Endodermal cell (in vitro differentiated cells): ENCODE results near the gene MBOAT1. TPM values are rescaled to one million over a fixed set of nuclear protein-coding genes. Genes with fewer than 3 reads are reported as not detected.

Source experiments
- DNase-seq: peaks from one replicate; pipeline ENCODE4 v3.0.0-alpha.2; 2017
- H3K27ac ChIP-seq: 2 replicates; pipeline ENCODE4 v1.5.1; 2013; ENCODE audit warnings: mild to moderate bottlenecking, low read depth, low read length, moderate library complexity
- H3K27me3 ChIP-seq: 2 replicates; pipeline ENCODE4 v1.6.1; 2013; ENCODE audit warnings: mild to moderate bottlenecking, low read length, moderate library complexity; ENCODE audit not compliant: insufficient read depth, control insufficient read depth, poor library complexity, severe bottlenecking
- H3K36me3 ChIP-seq: 2 replicates; pipeline ENCODE4 v1.7.0; 2013; ENCODE audit warnings: mild to moderate bottlenecking, low read length, moderate library complexity; ENCODE audit not compliant: control insufficient read depth, insufficient read depth
- H3K4me1 ChIP-seq: one replicate; pipeline ENCODE4 v1.7.0; 2013; ENCODE audit warnings: low read length; ENCODE audit not compliant: control insufficient read depth, insufficient read depth
- H3K4me3 ChIP-seq: 2 replicates; pipeline ENCODE4 v1.5.1; 2013; ENCODE audit warnings: mild to moderate bottlenecking, low read length, moderate library complexity
- H3K9ac ChIP-seq: 2 replicates; pipeline ENCODE4 v1.6.1; 2013; ENCODE audit warnings: mild to moderate bottlenecking, low read length, moderate library complexity; ENCODE audit not compliant: poor library complexity, severe bottlenecking; ENCODE audit errors: extremely low read depth
- H3K9me3 ChIP-seq: 2 replicates; pipeline ENCODE4 v1.6.1; 2013; ENCODE audit warnings: mild to moderate bottlenecking, low read length, moderate library complexity; ENCODE audit not compliant: control insufficient read depth
- H3K27ac Mint-ChIP-seq: 2 replicates; pipeline ENCODE4 v1.8.0; 2020; ENCODE audit warnings: mixed read lengths
- H3K27me3 Mint-ChIP-seq: 2 replicates; pipeline ENCODE4 v1.8.0; 2021; ENCODE audit warnings: mild to moderate bottlenecking, mixed read lengths; ENCODE audit not compliant: insufficient read depth
- H3K36me3 Mint-ChIP-seq: 2 replicates; pipeline ENCODE4 v1.8.0; 2020; ENCODE audit warnings: low read depth, mixed read lengths
- H3K4me1 Mint-ChIP-seq: 2 replicates; pipeline ENCODE4 v1.8.0; 2020; ENCODE audit warnings: mixed read lengths
- H3K4me3 Mint-ChIP-seq: 2 replicates; pipeline ENCODE4 v1.8.0; 2020; ENCODE audit warnings: mild to moderate bottlenecking, moderate library complexity, mixed read lengths
- H3K9me3 Mint-ChIP-seq: 2 replicates; pipeline ENCODE4 v1.8.0; 2020; ENCODE audit warnings: mild to moderate bottlenecking, mixed read lengths
- WGBS, 2 experiments: methylation state at CpG; one replicate each; pipeline versions ENCODE4 v1.1.5 to v1.1.7; 2013; ENCODE audit warnings: missing lambda C conversion rate in 2 of 2, mixed read lengths in 1 of 2; ENCODE audit not compliant: insufficient coverage in 1 of 2, insufficient read length in 1 of 2; 5-methylcytosine and 5-hydroxymethylcytosine counted together
- total RNA-seq, 2 donors: library from RNA; stranded (reverse); fragmentation: NEBNext Ultra II Directional in 1 of 2; extraction: Animal tissue kit (Norgen Biotek cat#: 25700) in 1 of 2; gene quantifications; 2 replicates in 1 of 2; 3 replicates in 1 of 2; pipeline ENCODE4 v1.2.1, GENCODE V29; 2021
- TF ChIP-seq, protein P1 (sequence below): fragments of 200-600 bp; sonication (generic); conservative IDR thresholded peaks from 2 replicates; pipeline ENCODE4 v1.5.0; 2021; ENCODE audit warnings: antibody characterized with exemption, mild to moderate bottlenecking

Gene MBOAT1
- total RNA-seq, 2 donors from 2014 or later: 7.7 to 9.4 TPM

GRCh38 chr6:20166210-20166609, 46.1 kb downstream of the MBOAT1 start:
- H3K27ac ChIP-seq: no peak overlapping the region
- no peak overlapping the region for H3K4me3 ChIP-seq
- no peak overlapping the region for H3K27ac Mint-ChIP-seq
- no peaks in the 10 kb centered on the region for H3K4me1 ChIP-seq
- H3K4me3 Mint-ChIP-seq: no peak overlapping the region
- no peak for DNase-seq
- WGBS, 2 experiments: 78 to 100% methylated on average over 1 to 2 of the region's 2 CpGs
- no peaks in the 10 kb centered on the region for H3K27me3 ChIP-seq
- no peak overlapping the region for H3K9ac ChIP-seq
- H3K27me3 Mint-ChIP-seq: no peaks in the 10 kb centered on the region
- peaks cover 4% of the 10 kb centered on the region for H3K36me3 Mint-ChIP-seq
- H3K9me3 Mint-ChIP-seq: no peaks in the 10 kb centered on the region
- H3K9me3 ChIP-seq: no peaks in the 10 kb centered on the region
- no peaks in the 10 kb centered on the region for H3K4me1 Mint-ChIP-seq
- TF ChIP-seq, protein P1, sequence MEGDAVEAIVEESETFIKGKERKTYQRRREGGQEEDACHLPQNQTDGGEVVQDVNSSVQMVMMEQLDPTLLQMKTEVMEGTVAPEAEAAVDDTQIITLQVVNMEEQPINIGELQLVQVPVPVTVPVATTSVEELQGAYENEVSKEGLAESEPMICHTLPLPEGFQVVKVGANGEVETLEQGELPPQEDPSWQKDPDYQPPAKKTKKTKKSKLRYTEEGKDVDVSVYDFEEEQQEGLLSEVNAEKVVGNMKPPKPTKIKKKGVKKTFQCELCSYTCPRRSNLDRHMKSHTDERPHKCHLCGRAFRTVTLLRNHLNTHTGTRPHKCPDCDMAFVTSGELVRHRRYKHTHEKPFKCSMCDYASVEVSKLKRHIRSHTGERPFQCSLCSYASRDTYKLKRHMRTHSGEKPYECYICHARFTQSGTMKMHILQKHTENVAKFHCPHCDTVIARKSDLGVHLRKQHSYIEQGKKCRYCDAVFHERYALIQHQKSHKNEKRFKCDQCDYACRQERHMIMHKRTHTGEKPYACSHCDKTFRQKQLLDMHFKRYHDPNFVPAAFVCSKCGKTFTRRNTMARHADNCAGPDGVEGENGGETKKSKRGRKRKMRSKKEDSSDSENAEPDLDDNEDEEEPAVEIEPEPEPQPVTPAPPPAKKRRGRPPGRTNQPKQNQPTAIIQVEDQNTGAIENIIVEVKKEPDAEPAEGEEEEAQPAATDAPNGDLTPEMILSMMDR: no peak
- no peaks in the 10 kb centered on the region for H3K36me3 ChIP-seq

DNA sequence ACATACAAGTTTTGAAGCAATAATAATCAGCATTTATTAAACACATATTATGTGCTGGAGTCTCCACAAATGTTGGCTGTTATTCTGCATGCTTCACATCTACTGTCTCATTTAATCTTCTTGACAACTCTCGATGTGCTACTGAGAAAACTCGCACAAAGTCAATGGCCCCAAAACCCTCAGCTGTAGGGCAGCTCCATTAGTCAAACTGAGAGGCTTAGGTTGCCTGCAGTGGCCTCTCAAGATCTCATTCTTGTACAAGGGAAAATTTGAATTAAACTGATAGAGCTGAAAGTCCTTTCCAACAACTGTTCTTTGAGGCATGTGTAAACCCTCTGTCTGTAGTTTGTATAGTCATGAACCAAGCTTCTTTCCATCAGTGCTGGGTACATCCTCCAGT, 49.8 kb downstream of the MBOAT1 start:
- H3K4me1 Mint-ChIP-seq: peaks cover 10% of the 10 kb centered on the region
- no peak overlapping the region for H3K9ac ChIP-seq
- no peak for DNase-seq
- peaks cover 4% of the 10 kb centered on the region for H3K36me3 Mint-ChIP-seq
- no peak overlapping the region for H3K27ac ChIP-seq
- 95 to 100% methylated on average over 2 of the region's 2 CpGs for WGBS, 2 experiments
- no peaks in the 10 kb centered on the region for H3K4me1 ChIP-seq
- H3K4me3 Mint-ChIP-seq: no peak overlapping the region
- H3K4me3 ChIP-seq: no peak overlapping the region
- H3K27me3 ChIP-seq: no peaks in the 10 kb centered on the region
- no peak overlapping the region for H3K27ac Mint-ChIP-seq
- H3K36me3 ChIP-seq: no peaks in the 10 kb centered on the region
- H3K9me3 ChIP-seq: no peaks in the 10 kb centered on the region
- TF ChIP-seq, protein P1: no peak
- H3K27me3 Mint-ChIP-seq: no peaks in the 10 kb centered on the region
- H3K9me3 Mint-ChIP-seq: no peaks in the 10 kb centered on the region

GRCh38 chr6:20160541-20161283, 51.6 kb downstream of the MBOAT1 start:
- no peaks in the 10 kb centered on the region for H3K9me3 ChIP-seq
- H3K9ac ChIP-seq: no peak overlapping the region
- peaks cover 1% of the 10 kb centered on the region for H3K9me3 Mint-ChIP-seq
- H3K27me3 ChIP-seq: no peaks in the 10 kb centered on the region
- H3K4me3 ChIP-seq: no peak overlapping the region
- no peaks in the 10 kb centered on the region for H3K36me3 ChIP-seq
- peaks cover 2% of the 10 kb centered on the region for H3K36me3 Mint-ChIP-seq
- peaks cover 10% of the 10 kb centered on the region for H3K4me1 Mint-ChIP-seq
- H3K27ac ChIP-seq: no peak overlapping the region
- H3K27ac Mint-ChIP-seq: no peak overlapping the region
- H3K27me3 Mint-ChIP-seq: no peaks in the 10 kb centered on the region
- TF ChIP-seq, protein P1: no peak
- no peaks in the 10 kb centered on the region for H3K4me1 ChIP-seq
- H3K4me3 Mint-ChIP-seq: no peak overlapping the region
- 87 to 93% methylated on average over 2 to 9 of the region's 9 CpGs for WGBS, 2 experiments
- DNase-seq: no peak
